ENCODE data around the gene NCAPD3.
A peak's percentile ranks its signal among the peaks of the same experiment; 100 is the strongest.
"Not testable (repeated sequence)": the region's sequence is repeated elsewhere in the genome, so short reads cannot be mapped to it uniquely, and the experiment has no call there.

The NCAPD3 gene

GRCh38 chr11:134223836-134224709 lies at the start of gene NCAPD3, which contains the start of gene VPS26B:
NCAPD3 (minus strand) TSS chr11:134223967; CDS start chr11:134223926, 41 bp downstream.
VPS26B (plus strand) TSS chr11:134224671; CDS start chr11:134225123, 452 bp downstream.
- peak; percentile 35 to 89 for DNase-seq

GRCh38 chr11:134273317-134273712 lies 49.5 kb upstream of the NCAPD3 start:
- no peak for DNase-seq

GRCh38 chr11:134272381-134273316 lies 48.9 kb upstream of the NCAPD3 start:
- no peak for DNase-seq

GRCh38 chr11:134271978-134272377 lies 48.2 kb upstream of the NCAPD3 start:
- no peak for DNase-seq

GRCh38 chr11:134270250-134270714 lies 46.5 kb upstream of the NCAPD3 start:
- DNase-seq: no peak

GRCh38 chr11:134267966-134268365 lies 44.2 kb upstream of the NCAPD3 start:
- no peak for DNase-seq

GRCh38 chr11:134267461-134267860 lies 43.7 kb upstream of the NCAPD3 start:
- DNase-seq: no peak

GRCh38 chr11:134266841-134267251 lies 43.1 kb upstream of the NCAPD3 start:
- no peak for DNase-seq

GRCh38 chr11:134266440-134266839 lies 42.7 kb upstream of the NCAPD3 start:
- DNase-seq: no peak

GRCh38 chr11:134264966-134265764 lies 41.4 kb upstream of the NCAPD3 start:
- DNase-seq: no peak

- no peak for DNase-seq
These were observed 38.1 kb upstream of the NCAPD3 start for GRCh38 chr11:134261626-134262488.

GRCh38 chr11:134260983-134261382 lies 37.2 kb upstream of the NCAPD3 start:
- DNase-seq: no peak

GRCh38 chr11:134260503-134260902 lies 36.7 kb upstream of the NCAPD3 start:
- no peak for DNase-seq

- no peak for DNase-seq
These were observed 34.8 kb upstream of the NCAPD3 start for GRCh38 chr11:134258577-134258976.

GRCh38 chr11:134257101-134257500 lies 33.3 kb upstream of the NCAPD3 start:
- DNase-seq: no peak

GRCh38 chr11:134255184-134255561 lies 31.4 kb upstream of the NCAPD3 start:
- DNase-seq: not testable (repeated sequence)

- no peak for DNase-seq
These were observed 30.8 kb upstream of the NCAPD3 start for GRCh38 chr11:134254433-134255183.

- peak; percentile 43 to 86 for DNase-seq
These were observed 29.6 kb upstream of the NCAPD3 start, which contains the start of the genes ACAD8 and THYN1 for GRCh38 chr11:134253188-134253993. ACAD8 (plus strand) TSS chr11:134253568; CDS start chr11:134253601, 33 bp downstream. THYN1 (minus strand) TSS chr11:134253352; CDS start chr11:134252882, 470 bp downstream.

All from cerebellar nuclear complex (tissue), 1 donor.